ENCODE results near the gene XCL1. TPM values are rescaled to one million over a fixed set of nuclear protein-coding genes. Genes with fewer than 3 reads are reported as not detected.
"Not testable (repeated sequence)": the region's sequence is repeated elsewhere in the genome, so short reads cannot be mapped to it uniquely, and the experiment has no call there.

XCL1 gene
- total and polyA plus RNA-seq, 10 donors: 0.51 to 3.6 (median 1.4) TPM

GRCh38 chr1:168570652-168571051 is 5.8 kb upstream of the XCL1 start:
- no peaks in the 10 kb centered on the region for H3K9me3 ChIP-seq
- H3K36me3 ChIP-seq: no peaks in the 10 kb centered on the region
- 62 to 93% (median 78%) methylated on average over 3 of the region's 3 CpGs for WGBS, 5 donors
- H3K4me3 ChIP-seq: no peak overlapping the region
- peaks cover 0 to 3% (median 0%) of the 10 kb centered on the region in 6 donors for H3K4me1 ChIP-seq
- no peak overlapping the region for H3K27ac ChIP-seq
- intact Hi-C loops (cut with DNase I; ENCODE audit: low total_unique reads): loop anchor here (5.0 to 10.0 kb wide), 2 partner anchors 128 to 226 kb away; no protein-coding TSS in a partner anchor
- TF ChIP-seq CTCF (IDR thresholded peaks at IDR 0.05 in 8 of 11, conservative IDR thresholded peaks at IDR 0.05 in 3 of 11) (no peak), POLR2AphosphoS5 (IDR thresholded peaks at IDR 0.05) (no peak), POLR2A (IDR thresholded peaks at IDR 0.05) (no peak)
- no peak for DNase-seq
- H3K27me3 ChIP-seq (replicated peaks in 1 of 7): peaks cover 0 to 6% (median 0%) of the 10 kb centered on the region in 7 donors

GRCh38 chr1:168572633-168573032 is 3.8 kb upstream of the XCL1 start:
- Histone ChIP-seq H3K9me3 (no peaks in the 10 kb centered on the region), H3K27ac (no peak overlapping the region), H3K4me1 (peaks cover 0 to 3% (median 0%) of the 10 kb centered on the region in 6 donors), H3K4me3 (no peak overlapping the region), H3K27me3 (replicated peaks in 1 of 7) (peaks cover 0 to 6% (median 0%) of the 10 kb centered on the region in 7 donors), H3K36me3 (no peaks in the 10 kb centered on the region)
- 81 to 88% (median 84%) methylated on average over 3 of the region's 3 CpGs for WGBS, 5 donors
- intact Hi-C loops (cut with DNase I; ENCODE audit: low total_unique reads): loop anchor here (5.0 to 10.0 kb wide), 2 partner anchors 130 to 228 kb away; no protein-coding TSS in a partner anchor
- DNase-seq: no peak
- no peak for TF ChIP-seq POLR2AphosphoS5 (IDR thresholded peaks at IDR 0.05)
- TF ChIP-seq CTCF (IDR thresholded peaks at IDR 0.05 in 8 of 11, conservative IDR thresholded peaks at IDR 0.05 in 3 of 11): no peak
- no peak for TF ChIP-seq POLR2A (IDR thresholded peaks at IDR 0.05)

- H3K4me3 ChIP-seq; H3K36me3 ChIP-seq; H3K9me3 ChIP-seq; H3K27ac ChIP-seq; DNase-seq; H3K27me3 ChIP-seq (replicated peaks in 1 of 7); H3K4me1 ChIP-seq: not testable (repeated sequence)
- intact Hi-C loops (cut with DNase I; ENCODE audit: low total_unique reads): loop anchor here (5.0 to 10.0 kb wide), 2 partner anchors 132 to 229 kb away; no protein-coding TSS in a partner anchor
- 5 to 27% (median 6%) methylated on average over 3 to 4 of the region's 4 CpGs for WGBS, 5 donors
- TF ChIP-seq CTCF (IDR thresholded peaks at IDR 0.05 in 8 of 11, conservative IDR thresholded peaks at IDR 0.05 in 3 of 11): peak in 7 of 11 experiments; percentile 31 to 62 (median 53)
Measured at GRCh38 chr1:168574234-168574633, 2.2 kb upstream of the XCL1 start.

- H3K27ac ChIP-seq; H3K36me3 ChIP-seq; DNase-seq; H3K4me1 ChIP-seq; H3K9me3 ChIP-seq; H3K27me3 ChIP-seq (replicated peaks in 1 of 7): not testable (repeated sequence)
- WGBS, 5 donors: 48 to 73% (median 63%) methylated on average over 2 of the region's 2 CpGs
- intact Hi-C loops (cut with DNase I; ENCODE audit: low total_unique reads): loop anchor here (10.0 kb wide), 1 partner anchor 234 kb away; no protein-coding TSS in a partner anchor
- H3K4me3 ChIP-seq: peak overlapping the region in 1 of 8 donors; percentile 32
Measured at GRCh38 chr1:168578531-168579185, 2.3 kb downstream of the XCL1 start.

GRCh38 chr1:168580290-168580689 is 3.9 kb downstream of the XCL1 start:
- intact Hi-C loops (cut with DNase I; ENCODE audit: low total_unique reads); H3K27me3 ChIP-seq (replicated peaks in 1 of 7); H3K36me3 ChIP-seq; H3K27ac ChIP-seq; DNase-seq; H3K4me3 ChIP-seq; H3K9me3 ChIP-seq; H3K4me1 ChIP-seq: not testable (repeated sequence)
- WGBS, 5 donors: 80 to 96% (median 85%) methylated on average over 2 of the region's 2 CpGs

- DNase-seq; H3K4me3 ChIP-seq; H3K27me3 ChIP-seq (replicated peaks in 1 of 7); intact Hi-C loops (cut with DNase I; ENCODE audit: low total_unique reads); H3K36me3 ChIP-seq; H3K4me1 ChIP-seq; H3K27ac ChIP-seq; H3K9me3 ChIP-seq: not testable (repeated sequence)
- 69 to 77% (median 72%) methylated on average over 7 of the region's 7 CpGs for WGBS, 5 donors
Measured at GRCh38 chr1:168580991-168581390, 4.6 kb downstream of the XCL1 start.
